Amygdala (tissue), 56 donors: ENCODE measurements around the gene PSMB7.

Experiments used
- DNase-seq, 56 donors: peaks; one replicate each; lab custom pipeline; 2025; lab: John Stamatoyannopoulos, UW

PSMB7 gene

DNA sequence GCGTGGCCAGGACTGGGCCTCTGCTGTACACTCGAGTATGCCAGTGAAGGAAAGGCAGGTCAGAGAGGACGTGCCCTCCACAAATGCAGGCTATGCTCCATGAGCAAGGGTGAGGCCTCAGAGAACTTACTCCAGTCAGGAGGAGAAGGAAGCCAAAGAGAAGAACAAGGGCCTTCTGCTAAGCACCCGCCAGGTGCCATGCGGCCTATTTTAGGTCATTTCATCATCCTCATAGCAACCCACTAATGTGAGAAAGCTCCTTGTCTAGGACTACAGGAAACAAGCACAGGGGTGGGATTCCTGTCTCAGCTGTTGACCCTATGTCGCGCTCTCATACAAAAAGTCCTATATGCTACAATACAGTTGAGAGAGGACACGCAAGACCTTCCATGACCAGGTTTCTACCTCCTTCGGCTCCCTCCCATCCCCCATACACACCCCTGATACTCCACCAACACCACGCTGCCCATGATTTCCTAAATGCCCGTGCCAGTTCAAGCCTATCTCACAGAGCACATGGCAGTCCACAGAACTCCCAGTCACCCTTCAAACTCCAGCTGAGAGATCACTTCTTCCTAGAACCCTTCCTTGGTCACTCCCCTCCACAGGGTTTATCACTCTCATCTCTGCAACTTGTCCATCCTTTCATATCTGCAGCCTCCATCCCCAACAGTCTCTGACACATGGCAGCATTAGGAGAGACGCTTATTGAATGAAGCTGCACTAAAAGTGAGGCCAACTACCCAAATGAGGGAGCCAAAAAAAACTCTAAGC, 26.8 kb downstream of the PSMB7 start:
- no peak for DNase-seq

DNA sequence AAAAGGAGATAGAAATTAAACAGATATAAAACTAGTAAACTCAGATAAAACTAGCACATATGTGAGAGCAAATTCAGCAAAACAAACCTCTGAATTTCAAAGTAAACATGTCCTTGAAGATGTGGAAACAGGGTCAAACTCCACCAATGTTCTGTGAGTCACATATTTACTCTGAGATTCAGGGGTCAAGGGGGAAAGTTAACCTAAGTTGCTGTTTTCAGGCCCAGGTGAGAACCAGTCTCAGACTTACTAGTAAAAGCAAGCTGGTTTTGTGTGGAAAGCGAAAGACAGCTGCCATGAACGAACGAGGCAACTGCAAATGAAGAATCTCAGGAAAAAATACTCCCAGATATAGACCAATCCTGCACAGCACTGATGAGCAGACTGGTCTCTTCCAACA, 29.0 kb downstream of the PSMB7 start:
- no peak for DNase-seq

DNA sequence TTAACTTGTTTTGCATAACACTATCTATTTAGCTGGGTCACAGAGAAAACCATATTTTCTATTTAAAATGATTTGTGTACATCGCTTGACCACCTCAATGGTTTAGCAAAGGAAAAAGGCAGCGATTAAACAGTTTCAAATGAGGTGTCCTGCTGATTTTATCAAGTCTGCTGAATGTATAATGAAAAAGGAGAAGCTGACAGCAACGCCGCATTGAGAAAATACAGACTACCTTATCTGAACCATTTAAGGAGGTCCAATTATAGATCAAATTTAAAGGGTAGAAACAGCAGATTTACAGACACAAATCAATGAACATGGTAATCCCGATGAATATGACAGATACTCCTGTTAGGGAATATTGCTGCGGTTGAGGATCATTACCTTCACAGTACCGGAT, 29.6 kb downstream of the PSMB7 start:
- no peak for DNase-seq

DNA sequence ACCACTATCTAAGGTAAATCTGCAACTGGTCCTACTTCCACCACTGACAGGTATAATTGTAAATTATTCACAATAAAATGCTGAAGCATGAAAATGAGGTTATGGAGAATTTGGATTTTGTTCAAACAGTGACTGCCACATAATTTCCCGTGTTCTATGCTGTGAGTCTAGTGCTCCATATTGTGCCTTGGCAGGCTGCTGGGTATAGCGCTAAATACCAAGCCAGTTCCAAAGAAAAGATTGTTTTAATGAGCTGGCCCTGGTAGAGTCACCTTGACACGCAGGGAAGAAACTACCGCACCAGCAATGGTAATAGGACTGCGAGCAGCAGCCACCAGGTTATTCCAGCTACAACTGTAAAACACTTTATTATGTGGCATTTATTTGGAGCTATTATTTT, 30.4 kb downstream of the PSMB7 start:
- no peak for DNase-seq

DNA sequence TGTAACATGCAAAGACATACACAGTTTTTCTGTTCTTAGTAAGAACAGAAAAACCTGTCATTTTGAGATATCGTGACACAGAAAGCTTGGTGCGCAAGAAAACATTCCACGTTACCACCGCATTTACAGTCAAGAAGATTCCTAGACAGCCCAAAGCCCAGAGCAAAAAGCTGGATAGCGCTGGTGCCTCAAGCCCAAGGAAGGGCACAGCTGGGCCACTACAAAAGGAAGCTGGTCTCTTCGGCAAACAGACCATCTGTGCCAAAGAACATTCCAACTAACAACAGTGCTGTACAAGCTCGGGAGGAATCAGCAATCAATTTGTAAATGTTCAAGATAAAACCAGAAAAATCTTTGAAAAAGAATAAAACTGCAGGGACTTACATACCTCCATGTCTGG, 31.0 kb downstream of the PSMB7 start:
- DNase-seq, result no peak

DNA sequence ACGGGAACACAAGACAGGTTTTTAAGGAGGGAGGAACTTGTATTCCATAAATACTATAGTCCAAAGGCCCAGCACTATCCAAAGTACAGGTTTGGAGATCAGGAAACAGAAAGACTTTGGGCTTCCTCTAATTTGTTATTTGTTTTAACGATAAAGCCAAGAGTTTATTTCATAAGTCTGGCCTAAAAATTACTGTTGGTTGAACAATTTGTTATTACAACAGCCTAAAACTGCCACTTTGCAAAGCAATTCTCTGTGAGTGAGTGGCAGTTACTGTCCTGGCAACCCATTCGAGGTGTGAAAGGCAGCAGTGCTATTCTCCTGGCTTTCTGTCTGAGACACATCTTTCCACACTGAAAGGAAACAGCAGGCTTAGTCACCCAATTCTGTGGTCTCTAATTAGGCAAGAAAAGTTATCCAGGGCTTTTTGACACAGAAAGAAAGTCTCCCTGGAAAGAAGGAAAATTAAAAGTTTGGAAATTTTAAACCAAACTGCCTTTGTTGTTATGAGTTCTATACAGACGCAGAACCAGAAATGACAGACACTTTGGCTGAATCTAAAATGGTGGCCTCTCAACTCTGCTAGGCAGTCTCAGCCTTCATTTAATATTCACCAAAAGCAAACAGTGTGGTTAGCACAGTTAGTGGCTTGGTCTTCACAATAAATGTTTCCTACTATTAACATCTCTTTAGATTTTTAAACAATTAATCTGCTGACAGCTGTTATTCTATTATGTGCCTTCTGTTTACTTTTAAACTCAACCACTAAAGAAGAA, 33.9 kb downstream of the PSMB7 start:
- peak in 1 of 56 donors; percentile 24 for DNase-seq

DNA sequence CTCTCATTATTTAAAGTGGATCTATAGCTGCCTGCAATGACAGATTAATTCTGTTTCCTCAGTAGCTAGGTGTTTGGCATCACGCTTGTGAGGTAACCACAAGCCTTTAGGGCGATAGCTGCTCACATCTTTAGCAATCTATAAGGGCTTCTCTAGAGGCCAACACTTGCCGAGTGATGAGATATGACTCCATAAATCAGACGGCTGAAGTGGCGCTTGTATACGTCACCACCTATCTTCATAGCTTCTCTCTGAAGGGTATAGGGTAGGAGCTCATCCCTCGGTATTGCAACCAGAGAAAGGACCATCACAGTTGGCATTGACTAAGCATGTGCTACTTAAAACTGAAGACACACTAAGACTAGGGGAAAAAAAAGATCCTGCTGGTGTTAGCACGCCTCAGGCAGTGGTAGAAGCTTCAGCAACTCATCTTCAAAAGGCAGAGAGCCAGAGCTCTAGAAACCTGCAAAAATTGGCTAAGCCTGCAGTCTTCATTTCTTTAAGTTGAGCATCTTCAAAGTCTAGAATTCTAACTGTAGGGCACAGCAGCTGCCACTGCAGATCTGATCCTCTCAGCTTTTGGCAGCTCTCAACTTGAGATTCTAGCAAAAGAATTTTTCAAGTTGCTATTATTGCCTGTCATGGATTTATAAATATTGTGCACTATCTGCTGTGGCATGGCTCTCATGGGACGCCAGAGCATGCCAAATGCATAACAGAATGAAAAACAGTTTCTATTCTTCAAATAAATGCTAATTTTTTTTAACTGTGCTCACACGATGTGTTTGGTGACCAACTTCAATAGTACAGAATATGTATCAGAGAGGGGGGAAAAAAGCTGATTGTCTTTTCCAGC, 37.5 kb downstream of the PSMB7 start:
- DNase-seq, result no peak

DNA sequence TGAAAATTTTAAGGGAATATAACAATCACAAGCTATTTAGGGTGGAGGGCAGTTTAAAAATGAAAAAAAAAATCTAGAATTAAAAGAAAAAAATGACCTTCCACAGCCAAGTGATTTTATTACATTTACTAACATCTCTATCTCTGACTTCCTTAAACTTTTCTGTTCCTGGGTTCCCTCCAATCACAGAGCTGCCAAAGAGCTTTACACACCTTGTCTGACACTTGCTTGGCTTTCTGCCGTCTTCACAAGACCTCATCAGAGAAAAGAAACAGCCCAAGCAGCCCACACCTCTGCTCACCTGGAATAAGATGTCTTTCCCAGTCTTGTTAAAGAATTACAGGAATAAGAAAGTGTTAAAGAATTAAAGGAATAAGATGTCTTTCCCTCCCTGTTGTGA, 38.9 kb downstream of the PSMB7 start:
- no peak for DNase-seq

DNA sequence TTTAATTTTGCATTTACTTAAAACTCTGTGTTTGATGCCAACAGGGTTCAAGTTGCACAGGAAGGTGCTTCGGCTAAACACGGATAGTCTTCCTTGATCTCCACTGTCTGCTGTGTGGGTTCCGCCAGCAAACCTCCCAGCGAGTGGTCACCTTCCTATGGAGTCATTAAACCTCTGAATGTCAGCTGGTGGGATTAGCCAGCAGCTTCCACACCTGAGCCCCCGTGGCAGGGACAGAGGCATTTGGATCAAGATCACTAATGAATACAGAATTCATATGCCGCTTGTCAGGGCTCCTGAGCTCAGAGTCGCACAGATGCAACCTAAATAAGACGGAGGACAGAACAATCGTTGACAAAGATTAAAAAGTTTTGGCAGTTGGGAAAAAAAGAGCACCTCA, 39.5 kb downstream of the PSMB7 start:
- DNase-seq, result no peak

DNA sequence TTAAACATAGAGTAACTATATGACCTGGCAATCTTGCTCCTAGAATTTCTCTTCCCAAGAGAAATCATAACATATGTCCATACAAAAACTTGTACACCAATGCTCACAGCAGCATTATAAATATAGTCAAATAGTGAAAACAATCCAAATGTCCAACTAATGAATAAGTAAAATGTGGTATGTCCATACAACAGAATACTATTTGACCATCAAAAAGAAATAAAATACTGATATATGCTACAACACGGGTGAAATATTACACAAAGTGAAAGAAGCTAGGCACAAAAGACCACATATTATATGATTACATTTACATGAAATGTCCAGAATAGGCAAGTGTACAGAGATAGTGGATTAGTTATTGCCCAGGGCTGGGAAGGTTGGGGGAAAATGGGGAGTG, 41.4 kb downstream of the PSMB7 start:
- no peak for DNase-seq

DNA sequence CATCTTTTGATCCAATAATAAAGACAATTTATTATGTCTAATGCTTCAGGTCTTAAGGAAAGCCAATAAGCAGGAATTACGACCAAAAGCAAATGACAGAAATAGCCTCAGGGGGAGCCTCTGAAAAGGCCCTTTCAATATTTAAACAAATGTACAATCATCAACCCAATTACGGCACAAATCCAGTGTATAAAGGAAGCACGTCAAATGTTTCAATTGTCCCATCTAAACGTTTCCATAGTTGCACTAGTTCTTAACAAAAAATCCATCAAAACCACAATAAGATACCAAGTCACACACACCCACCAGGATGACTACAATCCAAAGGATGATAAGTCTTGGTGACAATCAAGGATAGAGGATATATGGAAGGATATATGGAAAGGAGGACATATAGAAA, 41.9 kb downstream of the PSMB7 start:
- no peak for DNase-seq

DNA sequence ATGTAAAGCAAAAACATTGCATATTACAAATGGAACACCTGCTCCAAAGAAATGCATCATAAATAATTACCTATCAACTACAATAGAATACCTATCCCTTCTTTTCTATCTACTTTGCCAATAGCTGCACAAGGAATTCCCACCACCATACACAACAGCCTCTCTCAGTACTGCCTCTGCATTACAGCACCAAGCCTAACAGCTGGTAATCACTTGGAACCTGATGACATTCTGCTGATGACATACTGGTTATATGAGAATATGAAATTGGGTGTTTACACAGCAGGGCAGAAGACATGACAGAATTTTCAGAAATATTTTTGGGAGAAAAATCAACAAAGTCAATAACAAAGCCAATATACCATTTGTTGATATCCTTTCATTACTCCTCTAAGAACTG, 43.2 kb downstream of the PSMB7 start:
- DNase-seq, result no peak

DNA sequence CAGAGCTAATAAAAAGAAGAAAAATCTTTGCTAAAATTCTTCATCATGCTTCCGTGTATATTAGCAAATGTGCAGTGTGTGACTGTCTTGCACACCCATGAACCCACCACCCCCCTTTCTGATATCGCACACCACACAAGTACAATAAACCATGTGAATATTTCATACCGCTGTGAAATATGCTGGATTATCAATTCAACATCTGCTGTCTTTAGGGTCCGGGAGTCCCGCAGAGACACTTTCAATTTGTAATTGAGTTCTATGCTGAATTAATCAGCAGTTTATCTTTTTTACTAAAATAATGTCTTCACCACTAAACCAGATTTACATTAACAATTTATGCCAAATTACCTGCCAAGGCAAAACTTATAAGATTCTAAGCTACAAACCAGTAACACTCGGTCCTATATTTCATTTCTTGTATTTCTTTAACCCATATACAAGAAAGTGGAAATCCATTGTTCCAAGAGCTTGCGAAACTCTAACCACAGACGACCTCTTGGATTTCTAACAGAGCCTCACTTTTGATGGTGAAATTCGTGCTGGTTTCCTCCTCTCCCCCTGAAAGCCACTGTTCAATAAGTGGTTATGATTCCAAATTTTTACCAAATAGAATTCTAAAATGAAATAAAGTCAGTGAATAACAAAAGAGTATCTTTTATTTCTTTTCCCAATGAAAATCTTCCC, 44.2 kb downstream of the PSMB7 start:
- DNase-seq, result no peak

DNA sequence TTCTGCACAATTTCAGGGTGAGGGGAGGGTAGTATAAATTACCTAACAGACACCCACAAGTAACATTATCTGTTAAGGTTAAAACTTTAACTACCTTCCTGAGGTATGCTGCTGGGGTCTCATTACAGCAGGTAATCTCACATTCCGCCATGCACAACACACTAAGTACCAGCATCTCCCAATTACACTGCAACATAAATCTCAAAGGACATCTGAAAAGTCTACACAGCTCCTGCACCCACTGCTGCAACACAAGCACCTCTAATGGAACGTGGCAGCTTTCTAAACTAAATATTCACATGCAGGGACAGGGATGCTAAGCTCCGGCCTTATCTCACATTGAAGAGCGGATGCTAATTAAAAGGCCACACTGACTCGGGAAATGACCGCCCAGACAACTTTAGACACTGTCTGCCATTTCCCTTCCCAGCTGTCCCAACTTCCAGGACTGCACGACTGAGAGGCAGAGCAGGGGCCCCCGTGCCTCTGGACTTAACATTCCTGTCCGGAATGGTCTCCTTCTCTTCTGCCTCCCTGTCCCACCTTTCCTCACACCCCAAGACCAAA, 45.9 kb downstream of the PSMB7 start:
- DNase-seq, result no peak

DNA sequence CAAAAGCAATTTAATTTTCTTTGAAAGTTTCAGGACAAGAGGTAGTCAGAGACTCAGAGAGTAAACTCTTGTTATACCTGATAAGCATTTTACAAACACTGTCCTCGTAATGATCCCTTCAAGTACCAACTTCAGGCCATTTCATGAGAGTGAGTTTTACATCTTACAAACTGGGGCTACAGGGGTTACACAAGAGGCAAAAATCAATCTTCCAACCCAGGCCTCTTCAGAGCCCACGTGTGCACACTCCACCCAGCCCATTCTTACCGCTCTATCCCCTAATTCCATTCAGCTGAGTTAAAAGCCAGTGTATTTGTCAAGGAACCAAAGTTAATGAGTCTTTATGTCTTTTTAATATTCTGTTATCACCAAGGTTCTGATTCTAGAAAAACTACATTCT, 46.5 kb downstream of the PSMB7 start:
- DNase-seq, result no peak

DNA sequence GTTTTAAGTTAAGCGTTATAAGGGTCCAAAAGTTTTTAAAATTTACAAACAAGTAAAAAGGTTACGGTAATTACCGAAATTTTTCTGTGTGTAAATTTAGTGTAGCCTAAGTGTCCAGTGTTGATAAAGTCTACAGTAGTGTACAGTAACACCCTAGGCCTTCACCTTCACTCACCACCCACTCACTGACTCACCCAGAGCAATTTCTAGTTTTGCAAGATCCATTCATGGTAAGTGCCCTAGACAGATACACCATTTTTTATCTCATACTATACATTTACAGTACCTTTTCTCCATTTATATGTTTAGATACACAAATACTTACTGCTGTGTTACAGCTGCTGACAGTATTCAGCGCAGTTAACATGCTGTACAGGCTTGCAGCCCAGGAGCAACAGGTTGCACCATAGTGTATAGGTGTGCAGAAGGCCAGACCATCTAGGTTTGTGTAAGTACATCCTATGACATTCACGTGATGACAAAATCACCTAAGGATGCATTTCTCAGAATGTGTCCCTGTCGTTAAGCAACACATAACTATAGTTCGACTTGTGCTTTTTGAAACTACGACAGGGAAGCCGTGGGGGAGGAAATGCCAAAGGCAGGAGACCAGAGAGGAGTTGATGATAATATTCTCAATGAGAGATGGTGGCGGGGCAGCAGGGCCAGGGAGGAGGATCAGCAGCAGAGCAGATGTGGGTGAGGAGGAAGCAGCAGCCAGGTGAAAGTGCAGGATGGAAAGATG, 48.6 kb downstream of the PSMB7 start:
- DNase-seq, result no peak

DNA sequence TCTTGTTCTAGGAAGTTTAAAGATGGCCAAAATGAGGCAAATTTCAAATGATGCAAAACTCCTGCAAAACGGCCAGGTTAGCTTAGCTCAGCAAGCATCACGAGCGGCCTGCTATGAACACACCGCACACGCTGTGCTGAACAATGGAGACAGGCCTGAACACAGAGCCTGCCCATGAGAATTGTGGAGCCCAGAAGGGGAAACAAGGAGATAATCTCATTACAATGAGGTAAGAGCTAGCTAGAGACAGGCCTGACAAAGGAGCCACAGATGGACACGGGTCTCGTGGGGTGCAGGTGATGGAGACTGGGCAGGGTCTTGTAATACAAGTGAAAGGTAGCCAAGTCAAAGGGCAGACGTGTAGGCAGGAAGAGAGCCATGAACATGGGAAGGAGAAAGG, 50.2 kb downstream of the PSMB7 start:
- no peak for DNase-seq

DNA sequence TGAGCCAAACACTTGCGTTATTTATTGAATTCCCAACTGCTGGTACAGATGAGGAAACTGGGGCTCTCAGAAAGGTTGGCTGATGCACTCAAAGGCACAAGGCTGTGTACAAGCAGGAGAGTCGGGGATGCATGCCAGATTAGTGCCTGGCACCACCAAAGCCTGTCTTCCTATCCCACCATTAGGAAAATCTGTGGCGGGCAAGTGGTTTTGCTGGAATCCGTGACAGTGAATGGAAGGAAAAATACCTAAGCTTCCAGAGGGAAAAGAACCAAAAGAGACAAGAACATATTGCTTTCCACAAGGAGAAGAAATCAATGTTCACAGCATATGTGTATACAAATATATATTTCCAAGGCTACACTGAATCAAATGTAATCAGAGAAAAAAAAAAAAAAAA, 51.1 kb downstream of the PSMB7 start:
- no peak for DNase-seq

DNA sequence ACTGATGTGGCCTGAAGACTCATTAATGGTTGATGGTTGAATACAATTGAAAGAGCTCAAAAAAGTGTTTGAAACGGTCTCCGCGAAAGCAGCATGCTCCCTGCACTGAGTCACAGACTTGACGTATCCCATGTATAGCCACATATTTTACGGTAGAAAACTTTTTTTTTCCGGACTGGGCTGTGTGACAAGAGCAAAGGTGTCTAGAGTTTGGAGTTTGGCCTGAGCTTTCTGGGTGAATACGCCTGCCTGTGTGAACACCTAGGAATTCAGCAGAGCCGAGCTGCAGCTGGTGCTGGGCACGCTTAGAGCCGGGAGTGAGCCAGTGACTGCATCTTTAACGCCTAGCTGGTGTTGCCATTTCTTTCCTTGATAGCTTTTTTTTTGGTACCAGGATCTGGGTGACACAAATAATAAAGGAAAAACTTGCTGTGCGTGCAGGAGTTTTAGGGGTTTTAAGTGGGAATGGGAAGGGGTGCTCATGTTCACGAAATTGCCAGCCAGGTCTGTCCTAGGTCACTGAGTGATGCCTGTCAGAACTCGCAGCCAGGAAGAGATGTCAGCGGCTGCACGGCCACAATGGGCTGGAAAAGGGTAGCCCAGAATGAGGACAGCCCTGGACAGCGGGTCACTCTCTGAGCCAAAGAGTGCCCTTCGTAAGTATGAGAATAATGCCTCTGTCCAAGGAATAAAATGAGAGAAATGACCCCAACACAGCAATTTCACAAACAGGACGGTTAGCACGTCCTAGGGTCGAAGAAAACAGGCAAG, 51.7 kb downstream of the PSMB7 start:
- no peak for DNase-seq
